GM19023 (cell line): ENCODE results near the gene ADARB2.

Experiments
- ATAC-seq: cut with Tn5 transposase; IDR thresholded peaks from one replicate; pipeline ENCODE4 v1.9.1; 2021; ENCODE audit warnings: mild to moderate bottlenecking, moderate library complexity; ENCODE audit not compliant: unreplicated experiment

ADARB2 gene

GRCh38 chr10:1508096-1508495 is 229.2 kb downstream of the ADARB2 start:
- no peak for ATAC-seq

GRCh38 chr10:1507436-1507835 is 229.9 kb downstream of the ADARB2 start:
- ATAC-seq: no peak

GRCh38 chr10:1504940-1505339 is 232.4 kb downstream of the ADARB2 start:
- ATAC-seq: no peak

- no peak for ATAC-seq
Measured at GRCh38 chr10:1504286-1504685, 233.0 kb downstream of the ADARB2 start.

GRCh38 chr10:1502451-1502850 is 234.9 kb downstream of the ADARB2 start:
- no peak for ATAC-seq

- no peak for ATAC-seq
Measured at GRCh38 chr10:1499359-1499957, 237.9 kb downstream of the ADARB2 start.

GRCh38 chr10:1498746-1499358 is 238.5 kb downstream of the ADARB2 start:
- no peak for ATAC-seq

DNA sequence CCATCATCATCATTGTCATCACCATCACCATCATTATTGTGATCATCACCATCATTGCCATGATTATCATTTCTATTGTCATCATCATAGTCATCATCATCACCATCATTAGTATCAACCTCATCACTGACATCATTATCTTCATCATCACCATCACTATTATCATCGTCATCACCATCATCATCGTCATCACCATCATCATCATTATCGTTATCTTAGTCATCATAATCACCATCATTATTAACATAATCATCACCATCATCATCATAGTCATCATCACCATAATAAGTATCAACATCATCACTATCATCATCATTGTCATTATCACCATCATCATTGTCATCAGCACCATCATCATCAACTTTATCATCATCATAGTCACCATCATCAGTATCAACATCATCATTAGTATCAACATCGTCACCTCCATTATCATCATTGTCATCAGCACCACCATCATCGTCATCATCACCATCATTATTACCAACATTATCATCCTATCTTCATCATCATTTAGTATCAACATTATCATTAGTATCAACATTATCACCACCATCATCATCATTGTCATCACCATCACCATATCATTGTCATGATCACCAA is 241.3 kb downstream of the ADARB2 start:
- no peak for ATAC-seq

GRCh38 chr10:1492641-1493040 is 244.7 kb downstream of the ADARB2 start:
- no peak for ATAC-seq

DNA sequence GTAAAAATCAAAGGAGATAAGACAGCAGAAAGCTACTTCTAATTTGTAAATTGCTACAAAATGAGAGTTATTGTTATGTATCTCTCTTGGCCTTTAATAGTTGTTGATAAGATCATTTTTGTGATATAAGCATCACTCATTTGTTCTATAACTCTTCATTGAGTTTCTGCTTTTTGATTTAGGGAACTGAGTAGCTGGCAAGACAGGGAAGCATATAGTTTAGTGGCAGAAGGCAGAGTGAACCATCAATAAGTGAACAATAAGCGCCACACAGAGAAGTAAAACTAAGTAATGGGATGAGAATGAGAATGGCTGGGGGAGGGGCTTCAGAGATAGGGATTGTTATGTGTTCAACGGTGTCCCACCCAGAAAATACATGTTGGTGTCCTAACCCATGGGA is 245.4 kb downstream of the ADARB2 start:
- ATAC-seq: no peak

DNA sequence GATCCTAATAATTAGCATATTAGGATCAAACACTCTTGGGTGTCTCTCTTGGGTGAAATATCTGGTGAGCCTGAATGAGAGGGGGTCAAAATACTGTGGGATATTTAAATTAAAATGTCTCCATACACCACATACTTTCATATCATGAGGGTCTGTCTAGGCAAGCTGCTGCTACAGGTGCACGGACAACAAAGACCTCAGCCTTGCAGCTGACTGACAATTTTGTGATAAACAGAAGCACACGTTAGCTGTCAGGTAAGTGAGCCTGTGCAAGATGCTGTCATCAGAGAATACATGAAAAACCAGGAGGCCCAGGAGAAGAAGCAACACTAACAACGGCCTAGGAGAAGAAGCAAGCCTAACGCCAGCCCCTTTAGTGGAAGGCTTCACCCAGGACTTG is 247.5 kb downstream of the ADARB2 start:
- no peak for ATAC-seq

DNA sequence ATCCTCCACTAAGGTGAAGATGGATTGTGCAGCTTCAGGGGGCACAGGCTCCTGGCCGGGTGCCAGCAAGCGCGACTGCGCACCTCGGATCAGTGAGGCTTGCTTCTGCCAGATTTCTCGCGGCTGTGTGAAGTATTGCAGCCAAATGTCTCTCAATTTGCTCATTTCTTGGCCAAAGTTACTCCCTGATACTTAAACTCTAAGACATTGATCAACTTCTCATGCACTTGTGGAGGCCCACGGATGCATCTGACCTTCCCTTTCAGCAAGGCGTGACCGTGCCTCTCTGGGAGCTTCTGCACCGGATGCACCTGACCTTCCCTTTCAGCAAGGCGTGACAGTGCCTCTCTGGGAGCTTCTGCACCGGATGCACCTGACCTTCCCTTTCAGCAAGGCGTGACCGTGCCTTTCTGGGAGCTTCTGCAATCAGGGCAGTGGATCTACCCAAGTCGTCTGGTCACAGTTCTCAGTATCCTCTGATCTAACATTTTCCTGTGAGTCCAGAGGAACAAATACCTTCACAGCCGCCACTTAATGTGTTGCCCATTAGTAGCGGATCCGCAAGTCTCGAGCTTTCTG is 248.3 kb downstream of the ADARB2 start:
- peak; percentile 99 for ATAC-seq

DNA sequence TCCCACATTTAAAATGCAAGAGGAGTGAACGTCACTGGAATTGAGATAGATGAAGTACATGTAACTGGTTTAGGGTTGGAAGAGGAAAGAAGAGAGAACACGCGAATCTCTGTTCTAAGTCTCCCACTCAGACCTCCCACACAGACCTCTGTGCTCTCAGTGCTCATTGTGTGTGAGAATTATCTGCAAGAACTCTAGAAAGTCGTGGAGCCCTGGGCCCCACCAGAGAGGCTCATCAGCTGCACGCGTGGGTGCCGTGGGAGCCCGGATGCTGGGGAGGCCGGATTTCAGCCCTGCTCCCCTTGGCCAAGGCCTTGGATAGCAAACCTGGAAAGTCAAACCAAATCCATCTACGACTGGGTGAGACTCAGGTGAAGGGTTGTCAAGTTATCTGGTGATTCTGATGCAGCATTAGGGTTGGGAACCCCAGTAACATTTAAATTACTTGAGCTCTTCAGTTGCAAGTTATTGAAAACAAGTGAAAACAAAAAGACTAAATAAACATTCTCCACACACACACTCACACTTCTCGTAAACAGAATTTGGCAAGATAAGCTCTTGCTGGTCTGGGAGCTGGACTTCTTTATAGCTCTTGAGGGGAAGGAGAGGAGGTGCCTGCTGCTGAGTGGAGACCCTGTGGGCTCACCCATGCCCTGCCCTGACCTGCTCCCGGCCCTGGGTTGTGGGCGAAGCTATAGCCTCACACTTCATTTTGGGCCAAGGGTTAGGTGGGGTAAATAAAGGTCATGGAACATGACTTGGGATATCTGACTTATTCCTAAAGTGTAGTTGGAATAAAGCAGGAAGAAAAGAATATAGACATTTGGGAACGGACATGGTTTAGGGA is 250.3 kb downstream of the ADARB2 start:
- ATAC-seq: no peak

DNA sequence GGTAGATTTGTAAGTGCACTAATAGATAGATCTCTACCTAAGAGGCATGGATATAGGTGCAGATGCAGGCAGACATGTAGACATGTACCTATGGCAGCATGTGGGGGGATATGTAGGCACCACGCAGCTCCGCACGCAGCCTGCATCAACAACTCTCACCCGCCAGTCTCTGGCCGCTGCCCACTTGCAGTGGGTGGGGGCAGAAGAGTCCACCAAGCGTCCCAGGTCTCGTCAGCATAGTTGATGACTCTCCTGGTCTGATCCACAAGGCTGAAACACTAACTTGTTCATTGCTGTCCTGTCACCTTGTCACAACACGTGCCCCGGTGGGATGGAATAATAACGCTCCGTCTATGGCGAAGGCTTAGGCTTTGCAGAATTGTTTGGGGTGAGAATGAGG is 252.0 kb downstream of the ADARB2 start:
- no peak for ATAC-seq

- no peak for ATAC-seq
Measured at GRCh38 chr10:1483826-1484225, 253.5 kb downstream of the ADARB2 start.

GRCh38 chr10:1483246-1483645 is 254.1 kb downstream of the ADARB2 start:
- ATAC-seq: no peak

GRCh38 chr10:1477578-1477977 is 259.7 kb downstream of the ADARB2 start:
- no peak for ATAC-seq

DNA sequence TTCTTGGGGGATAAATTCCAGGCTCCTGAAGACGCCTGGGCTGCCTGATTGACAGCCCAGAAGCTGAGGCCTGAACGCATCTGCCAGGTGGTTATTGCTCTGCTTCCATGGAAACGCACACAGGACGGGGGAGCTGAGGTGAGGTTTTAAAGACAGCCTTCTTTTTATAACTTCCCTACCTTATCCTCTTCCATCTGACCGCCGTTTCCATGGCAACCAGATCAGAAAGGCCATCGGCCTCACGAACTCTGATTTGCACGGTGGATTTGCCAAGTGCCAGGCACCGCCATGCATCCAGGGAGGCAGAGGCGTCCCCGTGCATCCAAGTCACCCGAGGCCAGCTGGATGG is 260.9 kb downstream of the ADARB2 start:
- ATAC-seq: no peak

GRCh38 chr10:1475771-1476454 is 261.4 kb downstream of the ADARB2 start:
- no peak for ATAC-seq

GRCh38 chr10:1475098-1475591 is 262.2 kb downstream of the ADARB2 start:
- ATAC-seq: no peak
